Subcutaneous adipose tissue (tissue), 4 donors: ENCODE data around the gene PLK5. TPM values are rescaled to one million over a fixed set of nuclear protein-coding genes. Genes with fewer than 3 reads are reported as not detected.

Experiments
- total RNA-seq, 4 donors: library from RNA; depleted of rRNA; stranded (reverse); fragments of >200 nt; gene quantifications; one replicate each; pipeline ENCODE4 v1.1.0, GENCODE V29; 2016
- TF ChIP-seq, protein P1 (sequence below): fragments of 450-650 bp; IDR thresholded peaks from one replicate; pipeline ENCODE4 v1.5.1; 2016; ENCODE audit warnings: low read depth, mild to moderate bottlenecking, control low read depth, antibody characterized with exemption, moderate library complexity

PLK5 gene
- total RNA-seq, 4 donors from 2014 or later = not detected

DNA sequence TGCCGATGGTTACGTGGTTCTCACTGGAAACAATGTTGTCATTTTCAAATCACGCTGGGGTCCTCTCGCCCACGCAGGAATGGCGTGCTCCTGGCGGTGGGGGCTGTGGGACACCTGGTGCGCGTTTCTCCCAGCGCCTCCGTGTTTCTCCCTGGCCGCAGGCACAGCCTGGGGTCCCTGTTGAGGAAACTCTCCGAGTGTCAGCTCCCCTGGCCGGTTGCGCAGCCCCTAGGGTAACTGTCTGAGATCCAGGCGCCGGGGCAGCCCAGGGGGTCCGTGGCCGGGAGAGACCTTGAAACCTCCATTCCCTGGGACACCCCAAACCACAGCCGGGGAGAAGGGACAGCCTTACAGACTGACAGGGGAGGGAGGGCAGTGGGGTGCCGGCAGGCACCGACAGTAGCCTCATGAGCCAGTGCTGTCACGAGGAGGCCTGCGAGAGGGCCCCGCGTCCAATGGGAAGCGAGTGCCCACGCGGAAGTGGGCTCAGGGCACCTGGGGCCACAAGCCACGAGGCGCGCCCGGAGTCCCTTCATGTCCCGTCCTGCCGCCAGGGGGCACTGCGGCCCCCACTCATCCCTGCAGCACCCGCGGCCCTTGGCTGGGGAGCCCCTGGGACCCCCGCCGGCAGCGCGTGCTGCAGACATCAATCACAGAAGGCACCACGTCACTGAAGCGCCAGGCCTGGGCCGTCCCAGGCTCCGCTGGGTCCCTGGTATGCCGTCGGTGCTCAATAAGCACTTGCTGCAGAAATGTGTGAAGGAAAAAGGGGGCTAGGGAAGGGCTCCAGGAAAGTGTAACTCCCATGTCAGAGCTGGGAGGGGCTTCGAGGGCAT, 20.6 kb upstream of the PLK5 start:
- TF ChIP-seq, protein P1, sequence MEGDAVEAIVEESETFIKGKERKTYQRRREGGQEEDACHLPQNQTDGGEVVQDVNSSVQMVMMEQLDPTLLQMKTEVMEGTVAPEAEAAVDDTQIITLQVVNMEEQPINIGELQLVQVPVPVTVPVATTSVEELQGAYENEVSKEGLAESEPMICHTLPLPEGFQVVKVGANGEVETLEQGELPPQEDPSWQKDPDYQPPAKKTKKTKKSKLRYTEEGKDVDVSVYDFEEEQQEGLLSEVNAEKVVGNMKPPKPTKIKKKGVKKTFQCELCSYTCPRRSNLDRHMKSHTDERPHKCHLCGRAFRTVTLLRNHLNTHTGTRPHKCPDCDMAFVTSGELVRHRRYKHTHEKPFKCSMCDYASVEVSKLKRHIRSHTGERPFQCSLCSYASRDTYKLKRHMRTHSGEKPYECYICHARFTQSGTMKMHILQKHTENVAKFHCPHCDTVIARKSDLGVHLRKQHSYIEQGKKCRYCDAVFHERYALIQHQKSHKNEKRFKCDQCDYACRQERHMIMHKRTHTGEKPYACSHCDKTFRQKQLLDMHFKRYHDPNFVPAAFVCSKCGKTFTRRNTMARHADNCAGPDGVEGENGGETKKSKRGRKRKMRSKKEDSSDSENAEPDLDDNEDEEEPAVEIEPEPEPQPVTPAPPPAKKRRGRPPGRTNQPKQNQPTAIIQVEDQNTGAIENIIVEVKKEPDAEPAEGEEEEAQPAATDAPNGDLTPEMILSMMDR = no peak

DNA sequence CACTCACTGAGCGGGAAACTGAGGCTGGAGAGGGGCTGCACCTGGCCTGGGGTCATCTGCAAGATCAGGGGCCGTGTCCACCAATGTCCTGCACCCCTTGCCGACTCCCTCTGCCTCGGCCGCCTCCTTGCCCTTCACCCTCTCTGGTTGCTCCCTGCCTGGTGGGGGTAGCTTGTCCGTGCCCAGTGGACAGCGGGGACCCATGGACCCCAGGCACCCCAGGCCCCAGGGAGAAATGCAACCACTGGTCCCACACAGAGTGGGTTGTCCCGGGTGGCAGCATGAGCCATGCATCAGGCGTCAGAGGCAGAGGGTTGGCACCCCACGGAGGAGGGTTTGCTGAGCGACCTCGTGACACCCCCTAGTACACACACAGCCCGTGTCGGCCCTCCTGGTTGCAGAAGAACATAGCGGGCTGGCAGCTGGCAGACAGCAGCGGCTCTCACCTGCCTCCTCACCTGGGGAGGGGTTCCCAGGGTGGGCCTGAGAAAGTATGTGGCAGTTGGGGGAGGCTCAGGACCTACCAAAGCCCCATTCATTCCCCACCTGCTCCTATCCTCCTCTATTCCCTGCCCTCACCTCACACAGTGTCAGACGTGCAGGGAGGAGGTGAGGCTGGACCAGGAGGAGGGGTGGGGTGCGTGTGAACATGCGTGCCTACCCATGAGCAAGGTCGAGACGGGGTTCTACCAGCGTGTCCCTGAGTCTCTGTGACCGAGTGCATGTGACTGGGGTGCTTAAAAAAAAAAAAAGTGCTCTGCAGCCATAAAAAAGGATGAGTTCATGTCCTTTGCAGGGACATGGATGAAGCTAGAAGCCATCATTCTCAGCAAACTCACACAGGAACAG, 19.7 kb upstream of the PLK5 start:
- TF ChIP-seq, protein P1 = no peak

DNA sequence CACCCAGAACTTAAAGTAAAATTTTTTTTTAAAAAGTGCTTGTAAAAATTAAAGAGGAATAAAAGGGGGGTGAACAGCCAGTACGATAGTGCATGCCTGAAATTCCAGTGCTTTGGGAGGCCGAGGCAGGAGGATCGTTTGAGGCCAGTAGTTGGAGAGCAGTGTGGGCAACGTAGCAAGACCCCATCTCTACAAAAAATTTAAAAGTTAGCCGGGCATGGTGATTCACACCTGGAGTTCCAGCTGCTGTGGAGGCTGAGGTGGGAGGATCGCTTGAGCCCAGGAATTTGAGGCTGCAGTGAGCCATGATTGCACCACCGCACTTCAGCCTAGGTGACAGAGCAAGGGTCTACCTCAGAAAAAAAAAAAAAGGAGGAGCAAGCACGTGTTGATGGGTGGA, 18.9 kb upstream of the PLK5 start:
- TF ChIP-seq, protein P1 = no peak

DNA sequence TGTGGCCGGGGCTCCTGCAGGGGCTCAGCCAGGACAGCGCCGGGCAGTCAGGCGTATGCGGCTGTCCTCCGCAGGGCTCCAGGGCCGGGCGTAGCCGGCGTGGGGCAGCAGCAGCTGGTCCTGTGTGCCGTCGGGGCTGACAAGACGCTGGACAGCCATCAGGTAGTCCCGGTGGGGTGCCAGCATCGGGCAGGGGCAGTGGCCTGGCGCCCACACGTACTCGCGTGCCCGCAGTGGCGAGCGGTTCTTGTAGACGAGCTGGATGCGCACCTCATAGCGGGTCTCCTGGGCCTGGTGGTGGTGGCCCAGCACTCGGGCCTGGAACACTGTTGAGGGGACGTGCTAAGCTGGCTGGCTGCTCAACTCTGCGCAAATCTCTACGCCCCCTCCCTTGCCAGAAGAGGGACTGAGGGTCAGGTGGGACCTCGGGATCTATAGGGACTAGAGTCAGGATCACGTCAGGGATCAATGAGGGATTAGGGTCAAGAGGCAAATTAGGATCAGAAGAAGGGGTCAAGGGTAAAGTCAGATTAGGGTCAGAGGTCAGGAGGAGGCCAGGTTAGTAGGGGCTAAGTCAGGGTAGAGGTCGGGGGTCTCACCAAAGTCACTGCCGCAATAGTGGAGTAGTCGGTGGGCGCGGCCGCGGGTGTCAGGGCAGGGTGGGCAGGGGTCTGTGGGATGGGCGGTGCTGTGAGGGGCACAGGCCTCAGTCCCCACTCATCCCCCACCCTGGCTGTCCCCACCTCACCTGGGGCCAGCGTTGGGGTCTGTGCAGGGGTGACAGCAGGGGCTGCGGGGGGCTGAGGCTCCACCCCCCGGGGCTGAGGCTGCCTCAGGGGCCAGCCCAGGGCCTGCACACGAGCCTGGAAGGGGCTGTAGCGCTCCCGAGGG, 17.6 kb upstream of the PLK5 start:
- TF ChIP-seq, protein P1 = no peak

DNA sequence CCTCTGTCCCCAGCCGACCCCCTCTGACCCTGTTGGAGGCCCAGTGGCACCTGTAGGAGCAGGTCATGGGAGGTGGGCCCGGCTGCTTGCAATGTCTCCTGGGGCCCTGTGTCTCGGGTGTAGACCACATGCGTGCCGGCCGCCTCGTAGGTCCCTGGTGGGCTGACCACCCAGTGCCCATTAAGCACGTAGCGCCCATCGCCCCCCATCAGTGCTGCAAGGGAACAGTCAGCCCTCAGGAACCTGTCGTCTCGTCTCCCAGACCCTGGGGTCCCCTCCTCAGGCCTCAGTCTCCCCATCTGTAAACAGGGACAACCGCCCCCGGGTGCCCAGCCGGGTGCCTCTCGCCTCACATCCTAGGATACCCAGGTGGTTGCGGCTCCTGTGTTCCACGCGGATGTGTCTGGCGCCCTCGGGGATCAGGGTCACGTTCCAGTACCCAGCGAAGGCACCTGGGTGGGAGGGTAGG, 16.7 kb upstream of the PLK5 start:
- TF ChIP-seq, protein P1 = no peak

DNA sequence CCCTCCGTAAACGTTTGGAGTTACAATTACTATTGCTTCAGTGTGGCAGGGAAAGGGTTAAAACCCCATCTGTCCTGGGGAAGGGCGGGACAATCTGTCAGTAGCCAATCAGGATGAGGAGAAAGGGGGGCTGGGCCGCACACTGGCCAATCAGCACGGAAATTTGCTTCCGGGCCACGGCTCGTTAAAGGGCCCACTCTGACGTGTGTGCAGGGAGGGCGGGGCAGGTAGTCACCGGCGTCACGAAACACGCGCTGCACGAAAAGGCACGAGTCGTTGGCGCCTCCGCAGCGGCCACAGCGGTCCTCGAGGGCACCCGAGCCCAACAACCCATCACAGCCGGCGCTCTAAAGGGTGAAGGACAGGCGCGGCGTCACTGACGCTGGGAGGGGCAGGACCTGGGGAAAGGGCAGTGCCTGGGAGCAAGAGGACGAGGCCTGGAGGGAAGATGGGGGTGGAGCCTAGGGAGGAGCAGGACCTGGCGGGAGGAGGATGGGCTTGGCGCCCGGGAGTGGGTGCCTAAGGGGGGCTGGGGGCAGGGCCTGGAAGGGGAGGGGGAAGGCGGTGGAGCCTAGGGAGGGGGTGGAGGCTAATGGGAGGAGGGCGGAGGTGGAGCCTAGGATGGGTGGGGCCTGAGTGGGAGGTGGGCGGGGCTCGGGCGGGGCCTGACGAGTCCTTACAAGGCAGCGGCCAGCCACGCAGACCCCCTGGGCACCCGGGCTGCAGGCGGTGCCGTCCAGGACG, 15.9 kb upstream of the PLK5 start:
- TF ChIP-seq, protein P1 = no peak
